ENCODE measurements around the gene FAM47E. TPM values are rescaled to one million over a fixed set of nuclear protein-coding genes. Genes with fewer than 3 reads are reported as not detected.

FAM47E gene
- total and polyA plus RNA-seq, 4 donors, result 0.85 to 2.5 (median 1.7) TPM

DNA sequence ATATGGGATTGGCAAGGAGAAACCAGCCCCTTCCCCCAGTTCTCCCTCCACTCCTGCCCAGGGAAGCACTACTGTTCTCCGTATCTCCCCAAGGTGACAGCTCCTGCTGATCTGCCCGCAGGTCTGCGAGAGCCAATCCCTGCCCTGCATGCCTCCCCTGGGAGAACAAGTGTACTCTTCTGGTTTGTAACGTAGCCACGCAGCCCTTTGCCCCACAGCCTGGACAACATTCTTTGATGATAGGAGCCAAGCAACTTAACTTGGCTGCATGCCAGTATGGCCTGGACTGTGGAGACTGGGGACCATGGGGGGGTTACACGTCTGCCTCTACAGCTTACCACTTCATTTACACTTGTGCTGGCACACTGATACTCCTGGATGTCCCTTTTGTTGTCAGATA lies 57.0 kb downstream of the FAM47E start:
- Histone ChIP-seq H3K27ac (ENCODE audit: low read depth in 1 of 2, low read length in 2 of 2) (peak overlapping the region; percentile 84 to 95), H3K36me3 (ENCODE audit: control insufficient read depth in 4 of 4, insufficient read depth in 3 of 4, low read depth in 1 of 4, low read length in 3 of 4) (peaks cover 0 to 10% (median 0%) of the 10 kb centered on the region in 4 donors), H3K4me3 (ENCODE audit: low read depth in 1 of 3, low read length in 3 of 3) (peak overlapping the region; percentile 77 to 86 (median 85)), H3K9ac (ENCODE audit: low read depth in 1 of 2, low read length in 2 of 2) (peak overlapping the region; percentile 63 to 95), H3K4me1 (ENCODE audit: control insufficient read depth in 4 of 4, insufficient read depth in 4 of 4, low read length in 3 of 4) (peaks cover 5 to 33% (median 26%) of the 10 kb centered on the region in 4 donors), H3K9me3 (ENCODE audit: control insufficient read depth in 4 of 4, low read length in 3 of 4) (no peaks in the 10 kb centered on the region), H3K27me3 (ENCODE audit: control insufficient read depth in 4 of 4, insufficient read depth in 4 of 4, low read length in 3 of 4) (no peaks in the 10 kb centered on the region)
- DNase-seq (ENCODE audit: low spot score), result peak; percentile 69
- WGBS, result 25% methylated on average over 6 of the region's 6 CpGs
- peak; percentile 23 to 55 for TF ChIP-seq JUND (IDR thresholded peaks at IDR 0.05)
- no peak for TF ChIP-seq FOXA1 (IDR thresholded peaks at IDR 0.05)
- TF ChIP-seq FOXA2 (IDR thresholded peaks at IDR 0.05), result peak; percentile 71
- TF ChIP-seq HNF4A (conservative IDR thresholded peaks at IDR 0.05), result peak; percentile 73 to 88
- TF ChIP-seq, protein P1, sequence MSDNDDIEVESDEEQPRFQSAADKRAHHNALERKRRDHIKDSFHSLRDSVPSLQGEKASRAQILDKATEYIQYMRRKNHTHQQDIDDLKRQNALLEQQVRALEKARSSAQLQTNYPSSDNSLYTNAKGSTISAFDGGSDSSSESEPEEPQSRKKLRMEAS (IDR thresholded peaks at IDR 0.05), result peak; percentile 62
- peak; percentile 58 to 70 for TF ChIP-seq RAD21 (IDR thresholded peaks at IDR 0.05)
- peak; percentile 90 to 91 for TF ChIP-seq RXRA (IDR thresholded peaks at IDR 0.05)
- TF ChIP-seq NR2F2 (IDR thresholded peaks at IDR 0.05), result no peak
- TF ChIP-seq, protein P2, sequence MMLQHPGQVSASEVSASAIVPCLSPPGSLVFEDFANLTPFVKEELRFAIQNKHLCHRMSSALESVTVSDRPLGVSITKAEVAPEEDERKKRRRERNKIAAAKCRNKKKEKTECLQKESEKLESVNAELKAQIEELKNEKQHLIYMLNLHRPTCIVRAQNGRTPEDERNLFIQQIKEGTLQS (IDR thresholded peaks at IDR 0.05), result no peak
- peak; percentile 96 for TF ChIP-seq TAF1 (conservative IDR thresholded peaks at IDR 0.05)
- TF ChIP-seq YY1 (IDR thresholded peaks at IDR 0.05), result peak; percentile 74
- TF ChIP-seq, protein P3, sequence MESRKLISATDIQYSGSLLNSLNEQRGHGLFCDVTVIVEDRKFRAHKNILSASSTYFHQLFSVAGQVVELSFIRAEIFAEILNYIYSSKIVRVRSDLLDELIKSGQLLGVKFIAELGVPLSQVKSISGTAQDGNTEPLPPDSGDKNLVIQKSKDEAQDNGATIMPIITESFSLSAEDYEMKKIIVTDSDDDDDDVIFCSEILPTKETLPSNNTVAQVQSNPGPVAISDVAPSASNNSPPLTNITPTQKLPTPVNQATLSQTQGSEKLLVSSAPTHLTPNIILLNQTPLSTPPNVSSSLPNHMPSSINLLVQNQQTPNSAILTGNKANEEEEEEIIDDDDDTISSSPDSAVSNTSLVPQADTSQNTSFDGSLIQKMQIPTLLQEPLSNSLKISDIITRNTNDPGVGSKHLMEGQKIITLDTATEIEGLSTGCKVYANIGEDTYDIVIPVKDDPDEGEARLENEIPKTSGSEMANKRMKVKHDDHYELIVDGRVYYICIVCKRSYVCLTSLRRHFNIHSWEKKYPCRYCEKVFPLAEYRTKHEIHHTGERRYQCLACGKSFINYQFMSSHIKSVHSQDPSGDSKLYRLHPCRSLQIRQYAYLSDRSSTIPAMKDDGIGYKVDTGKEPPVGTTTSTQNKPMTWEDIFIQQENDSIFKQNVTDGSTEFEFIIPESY (IDR thresholded peaks at IDR 0.05), result no peak
- TF ChIP-seq SP1 (IDR thresholded peaks at IDR 0.05), result peak; percentile 86
- TF ChIP-seq, protein P4, sequence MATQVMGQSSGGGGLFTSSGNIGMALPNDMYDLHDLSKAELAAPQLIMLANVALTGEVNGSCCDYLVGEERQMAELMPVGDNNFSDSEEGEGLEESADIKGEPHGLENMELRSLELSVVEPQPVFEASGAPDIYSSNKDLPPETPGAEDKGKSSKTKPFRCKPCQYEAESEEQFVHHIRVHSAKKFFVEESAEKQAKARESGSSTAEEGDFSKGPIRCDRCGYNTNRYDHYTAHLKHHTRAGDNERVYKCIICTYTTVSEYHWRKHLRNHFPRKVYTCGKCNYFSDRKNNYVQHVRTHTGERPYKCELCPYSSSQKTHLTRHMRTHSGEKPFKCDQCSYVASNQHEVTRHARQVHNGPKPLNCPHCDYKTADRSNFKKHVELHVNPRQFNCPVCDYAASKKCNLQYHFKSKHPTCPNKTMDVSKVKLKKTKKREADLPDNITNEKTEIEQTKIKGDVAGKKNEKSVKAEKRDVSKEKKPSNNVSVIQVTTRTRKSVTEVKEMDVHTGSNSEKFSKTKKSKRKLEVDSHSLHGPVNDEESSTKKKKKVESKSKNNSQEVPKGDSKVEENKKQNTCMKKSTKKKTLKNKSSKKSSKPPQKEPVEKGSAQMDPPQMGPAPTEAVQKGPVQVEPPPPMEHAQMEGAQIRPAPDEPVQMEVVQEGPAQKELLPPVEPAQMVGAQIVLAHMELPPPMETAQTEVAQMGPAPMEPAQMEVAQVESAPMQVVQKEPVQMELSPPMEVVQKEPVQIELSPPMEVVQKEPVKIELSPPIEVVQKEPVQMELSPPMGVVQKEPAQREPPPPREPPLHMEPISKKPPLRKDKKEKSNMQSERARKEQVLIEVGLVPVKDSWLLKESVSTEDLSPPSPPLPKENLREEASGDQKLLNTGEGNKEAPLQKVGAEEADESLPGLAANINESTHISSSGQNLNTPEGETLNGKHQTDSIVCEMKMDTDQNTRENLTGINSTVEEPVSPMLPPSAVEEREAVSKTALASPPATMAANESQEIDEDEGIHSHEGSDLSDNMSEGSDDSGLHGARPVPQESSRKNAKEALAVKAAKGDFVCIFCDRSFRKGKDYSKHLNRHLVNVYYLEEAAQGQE (IDR thresholded peaks at IDR 0.05), result peak; percentile 93

DNA sequence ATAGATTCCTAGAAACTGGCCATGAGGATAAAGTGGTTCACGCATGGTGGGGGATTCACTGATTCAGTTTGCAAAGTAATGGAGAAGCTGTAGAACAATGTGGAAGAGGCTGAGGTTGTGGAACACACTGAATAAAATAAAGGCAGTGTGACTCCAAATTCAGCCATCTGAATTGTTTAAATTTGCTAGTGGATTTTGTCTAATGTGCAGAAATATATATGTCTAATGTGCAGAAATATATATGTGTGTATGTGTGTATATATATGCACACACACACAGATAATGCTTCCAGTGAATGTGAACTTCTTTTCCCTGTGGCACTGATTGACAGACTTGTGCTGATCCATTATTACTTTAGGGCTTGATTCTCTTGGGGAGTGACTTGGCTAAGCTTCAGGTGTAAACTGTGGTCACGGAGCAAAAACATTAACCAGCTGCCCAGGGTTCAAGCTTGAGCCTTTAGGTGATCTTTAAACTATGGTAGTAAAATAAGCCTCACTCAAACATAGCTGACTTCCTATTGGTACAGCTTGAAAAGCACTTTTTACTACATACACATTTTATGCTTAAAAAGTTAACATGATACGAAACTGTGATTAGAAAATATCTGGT lies 58.5 kb downstream of the FAM47E start:
- WGBS, result 30% methylated on average over 3 of the region's 3 CpGs
- no peaks in the 10 kb centered on the region for H3K27me3 ChIP-seq (ENCODE audit: control insufficient read depth in 4 of 4, insufficient read depth in 4 of 4, low read length in 3 of 4)
- peak; percentile 7 for TF ChIP-seq TAF1 (conservative IDR thresholded peaks at IDR 0.05)
- TF ChIP-seq, protein P1 (IDR thresholded peaks at IDR 0.05), result peak; percentile 32
- TF ChIP-seq, protein P2 (IDR thresholded peaks at IDR 0.05), result no peak
- TF ChIP-seq EGR1 (IDR thresholded peaks at IDR 0.05; ENCODE audit: low read depth in 2 of 2), result no peak
- TF ChIP-seq JUND (IDR thresholded peaks at IDR 0.05), result peak in 1 of 2 donors; percentile 8
- peak in 1 of 2 donors; percentile 50 for TF ChIP-seq RXRA (IDR thresholded peaks at IDR 0.05)
- TF ChIP-seq, protein P4 (IDR thresholded peaks at IDR 0.05), result peak; percentile 34
- TF ChIP-seq HNF4A (conservative IDR thresholded peaks at IDR 0.05), result peak in 1 of 2 donors; percentile 60
- no peak for TF ChIP-seq HNF4G (IDR thresholded peaks at IDR 0.05)
- peak in 1 of 2 donors; percentile 11 for TF ChIP-seq RAD21 (IDR thresholded peaks at IDR 0.05)
- TF ChIP-seq, protein P3 (IDR thresholded peaks at IDR 0.05), result no peak
- peak; percentile 64 for TF ChIP-seq YY1 (IDR thresholded peaks at IDR 0.05)
- TF ChIP-seq GABPA (IDR thresholded peaks at IDR 0.05 in 1 of 2, conservative IDR thresholded peaks at IDR 0.05 in 1 of 2), result no peak
- TF ChIP-seq NR2F2 (IDR thresholded peaks at IDR 0.05), result no peak
- H3K4me1 ChIP-seq (ENCODE audit: control insufficient read depth in 4 of 4, insufficient read depth in 4 of 4, low read length in 3 of 4), result peaks cover 5 to 34% (median 21%) of the 10 kb centered on the region in 4 donors
- peaks cover 0 to 10% (median 0%) of the 10 kb centered on the region in 4 donors for H3K36me3 ChIP-seq (ENCODE audit: control insufficient read depth in 4 of 4, insufficient read depth in 3 of 4, low read depth in 1 of 4, low read length in 3 of 4)
- DNase-seq (ENCODE audit: low spot score), result no peak
- peak overlapping the region in 1 of 2 donors; percentile 45 for H3K9ac ChIP-seq (ENCODE audit: low read depth in 1 of 2, low read length in 2 of 2)
- peak overlapping the region; percentile 33 to 84 for H3K27ac ChIP-seq (ENCODE audit: low read depth in 1 of 2, low read length in 2 of 2)
- H3K9me3 ChIP-seq (ENCODE audit: control insufficient read depth in 4 of 4, low read length in 3 of 4), result no peaks in the 10 kb centered on the region
- H3K4me3 ChIP-seq (ENCODE audit: low read depth in 1 of 3, low read length in 3 of 3), result peak overlapping the region; percentile 51 to 85 (median 77)

All from liver (tissue), 9 donors.